Hematopoietic multipotent progenitor cell treated with erythropoietin and hydrocortisone succinate and interleukin-3 and kit ligand, for 17 days (in vitro differentiated cells): Measurements from ENCODE around the gene C17orf58.
"Not testable (repeated sequence)": the region's sequence is repeated elsewhere in the genome, so short reads cannot be mapped to it uniquely, and the experiment has no call there.

Source experiments
- DNase-seq: peaks from one replicate; pipeline ENCODE4 v3.0.0-alpha.2; 2015; ENCODE audit warnings: low spot score

Gene C17orf58

DNA sequence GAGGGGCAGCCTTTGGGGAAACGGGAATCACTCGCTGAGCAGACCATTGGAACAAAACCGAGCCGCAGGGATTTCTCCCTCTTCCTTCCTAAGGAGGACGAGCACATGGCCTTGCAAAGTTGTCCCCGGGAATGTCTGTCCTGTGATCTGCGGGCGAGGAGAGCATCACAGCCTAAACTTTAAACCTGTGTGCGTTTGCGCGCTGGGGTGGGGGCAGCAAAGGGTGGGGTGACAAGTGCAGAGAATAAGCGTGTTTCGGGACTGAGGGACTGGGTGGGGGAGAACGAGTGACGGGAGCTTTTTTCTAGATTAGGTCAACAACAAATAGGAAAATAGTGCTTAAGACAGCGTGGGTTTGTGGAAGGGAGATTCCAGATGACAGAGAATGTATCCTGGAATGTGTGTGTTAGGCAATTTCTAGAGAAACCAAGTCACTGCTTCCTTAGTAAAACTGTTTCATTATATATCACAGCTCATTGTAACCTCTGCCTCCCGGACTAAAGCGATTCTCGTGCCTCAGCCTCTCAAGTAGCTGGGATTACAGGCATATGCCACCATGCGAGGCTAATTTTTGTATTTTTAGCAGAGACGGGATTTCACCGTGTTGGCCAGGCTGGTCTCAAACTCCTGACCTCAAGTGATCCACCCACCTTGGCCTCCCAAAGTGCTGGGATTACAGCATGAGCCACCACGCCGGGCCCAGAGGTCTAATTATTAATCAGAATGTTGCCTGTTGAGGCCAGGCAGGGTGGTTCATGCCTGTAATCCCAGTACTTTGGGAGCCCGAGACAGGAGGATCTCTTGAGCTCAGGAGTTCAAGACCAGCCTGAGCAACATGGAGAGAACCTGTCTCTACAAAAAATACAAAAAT lies at the start of gene C17orf58:
Gene C17orf58, minus strand, starts transcription at position 169 of the 871 bp plus-strand sequence. CDS start 271 bp downstream, outside the sequence.
- DNase-seq = not testable (repeated sequence)

DNA sequence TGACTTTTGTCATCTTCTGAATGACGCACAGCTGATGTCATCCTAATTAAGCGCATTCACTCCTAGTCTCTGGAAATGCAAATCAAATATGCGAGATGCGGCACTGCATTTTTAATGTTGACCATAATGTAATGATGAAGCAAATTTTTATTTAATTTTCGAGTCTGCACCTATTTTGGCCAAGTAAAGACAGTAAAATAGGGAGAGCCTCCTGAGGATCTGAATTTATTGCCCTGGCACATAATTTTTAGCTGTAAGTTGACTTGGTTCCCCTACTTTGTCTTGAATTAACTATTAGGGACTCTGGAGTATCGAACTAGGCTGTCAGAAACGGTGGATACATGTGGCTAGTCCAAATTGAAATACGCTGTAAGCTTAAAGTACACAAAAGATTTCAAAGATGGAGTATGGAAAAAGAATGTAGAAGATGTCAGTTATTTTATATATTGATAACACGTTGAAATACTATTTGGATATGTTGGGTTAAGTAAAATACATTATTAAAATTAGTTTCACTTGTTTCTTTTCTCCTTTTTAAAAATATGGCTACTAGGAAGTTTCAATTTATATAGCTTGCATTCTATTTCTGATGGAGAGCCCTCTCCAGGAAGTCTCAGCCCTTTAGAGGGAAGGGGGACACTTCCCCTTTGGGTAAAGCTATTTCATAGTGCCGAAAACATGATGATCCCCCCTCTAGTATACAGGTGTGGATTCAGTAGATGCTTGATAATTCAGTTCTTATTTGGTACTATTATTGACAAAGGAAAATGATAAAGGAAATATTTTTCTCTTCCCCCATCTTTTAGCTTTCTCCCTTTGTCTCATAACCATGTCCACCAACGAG lies 40.3 kb upstream of the C17orf58 start:
- peak; percentile 69 for DNase-seq

DNA sequence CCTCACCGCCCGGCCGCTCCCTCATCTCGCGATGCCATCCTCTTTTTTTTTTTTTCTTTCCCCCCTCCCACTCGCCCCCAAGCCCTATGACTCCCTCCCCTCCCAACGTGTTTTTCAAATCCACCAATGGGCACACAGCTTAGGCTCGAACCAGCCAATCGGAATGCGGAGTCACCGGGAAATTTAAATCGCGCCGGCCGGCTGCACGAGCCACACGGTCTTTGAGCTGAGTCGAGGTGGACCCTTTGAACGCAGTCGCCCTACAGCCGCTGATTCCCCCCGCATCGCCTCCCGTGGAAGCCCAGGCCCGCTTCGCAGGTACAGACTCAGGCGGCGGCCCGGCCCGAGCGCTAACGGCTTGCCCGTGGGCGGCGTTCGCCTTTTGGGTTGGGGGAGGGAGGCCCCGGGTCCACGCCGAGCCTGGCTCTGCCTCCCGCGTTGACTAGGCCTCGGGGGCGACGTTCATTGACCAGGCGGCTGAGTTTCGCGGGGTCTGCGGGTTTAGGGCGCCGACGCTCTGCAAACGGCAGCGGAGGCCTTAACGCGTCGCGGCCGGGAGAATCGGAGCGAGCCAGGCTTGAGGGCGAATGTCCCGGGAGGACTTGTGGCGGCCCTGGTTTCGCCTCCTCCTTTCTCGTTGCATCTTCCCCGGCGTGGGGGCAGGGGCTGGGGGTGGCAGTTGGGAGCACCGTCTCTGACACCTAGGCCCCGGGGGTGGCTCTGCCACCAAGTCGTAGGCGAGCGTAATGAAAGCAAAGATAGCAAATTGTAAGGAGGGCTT lies 39.4 kb upstream of the C17orf58 start, which contains the start of gene KPNA2:
Gene KPNA2, plus strand, starts transcription at position 213 of the 781 bp plus-strand sequence. CDS start 1,398 bp downstream, outside the sequence.
- peak; percentile 96 for DNase-seq

DNA sequence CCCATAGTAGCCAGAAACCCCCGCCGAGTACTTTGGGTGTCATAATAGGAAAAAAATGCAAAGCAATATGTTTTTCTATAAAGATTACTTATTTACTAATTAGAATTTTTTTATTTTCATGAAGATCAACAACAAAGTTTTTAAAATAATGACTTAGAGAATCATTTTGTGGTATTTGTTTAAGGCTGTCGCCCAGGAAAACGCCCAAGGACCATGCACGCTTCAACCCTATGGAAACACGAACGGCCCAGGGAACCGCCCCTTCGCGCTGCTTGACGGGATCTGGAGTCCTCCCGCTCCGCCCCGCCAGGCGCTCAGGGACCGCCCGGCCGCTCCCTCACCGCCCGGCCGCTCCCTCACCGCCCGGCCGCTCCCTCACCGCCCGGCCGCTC lies 38.9 kb upstream of the C17orf58 start:
- no peak for DNase-seq

DNA sequence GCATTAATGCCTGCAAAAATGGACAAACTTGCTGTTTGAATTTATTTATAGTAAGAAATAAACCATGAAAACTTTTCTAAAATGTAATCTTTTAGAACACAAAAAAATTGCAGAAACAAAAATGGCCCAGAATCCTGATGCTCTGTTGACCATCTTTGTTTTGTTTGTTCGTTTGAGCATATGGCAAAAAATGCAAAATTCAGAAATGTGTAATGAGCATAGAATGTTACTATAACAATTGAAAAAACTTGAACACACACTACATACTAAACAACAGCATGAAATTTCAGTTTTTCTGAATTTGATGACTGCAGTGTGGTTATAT lies 38.1 kb upstream of the C17orf58 start:
- DNase-seq = no peak

DNA sequence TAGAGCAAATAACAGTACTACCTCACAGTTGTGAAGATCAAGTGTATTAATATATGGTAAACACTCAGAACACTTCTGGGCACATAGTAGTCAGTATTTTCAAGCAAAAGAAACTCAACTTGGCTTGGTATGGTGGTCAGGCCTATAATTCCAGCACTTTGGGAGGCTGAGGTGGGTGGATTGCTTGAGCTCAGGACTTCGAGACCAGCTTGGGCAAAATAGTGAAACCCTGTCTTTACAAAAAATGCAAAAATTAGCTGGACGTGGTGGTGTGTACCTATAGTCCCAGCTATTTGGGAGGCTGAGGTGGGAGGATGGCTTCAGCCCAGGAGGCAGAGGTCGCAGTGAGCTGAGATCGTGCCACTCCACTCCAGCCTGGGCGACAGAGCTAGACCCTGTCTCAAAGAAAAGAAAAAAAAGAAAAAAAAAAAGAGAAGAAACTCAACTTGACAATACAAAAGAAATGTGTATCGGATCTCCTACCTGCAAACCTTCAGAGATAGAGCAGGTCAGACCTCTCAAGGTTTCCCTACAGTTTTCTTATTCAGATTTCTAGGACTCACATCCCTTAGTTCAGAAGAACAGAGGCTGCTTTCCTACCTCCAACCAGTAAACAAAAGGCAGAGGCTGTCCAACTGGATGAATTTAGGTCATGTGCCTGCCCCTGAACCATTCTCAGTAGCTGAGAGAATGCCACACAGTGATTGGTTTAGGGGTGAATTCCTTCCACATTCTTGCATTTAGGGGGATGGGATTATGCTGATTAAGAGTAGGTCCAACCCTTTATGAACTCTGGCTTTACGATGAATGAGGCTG lies 37.6 kb upstream of the C17orf58 start:
- DNase-seq = no peak

DNA sequence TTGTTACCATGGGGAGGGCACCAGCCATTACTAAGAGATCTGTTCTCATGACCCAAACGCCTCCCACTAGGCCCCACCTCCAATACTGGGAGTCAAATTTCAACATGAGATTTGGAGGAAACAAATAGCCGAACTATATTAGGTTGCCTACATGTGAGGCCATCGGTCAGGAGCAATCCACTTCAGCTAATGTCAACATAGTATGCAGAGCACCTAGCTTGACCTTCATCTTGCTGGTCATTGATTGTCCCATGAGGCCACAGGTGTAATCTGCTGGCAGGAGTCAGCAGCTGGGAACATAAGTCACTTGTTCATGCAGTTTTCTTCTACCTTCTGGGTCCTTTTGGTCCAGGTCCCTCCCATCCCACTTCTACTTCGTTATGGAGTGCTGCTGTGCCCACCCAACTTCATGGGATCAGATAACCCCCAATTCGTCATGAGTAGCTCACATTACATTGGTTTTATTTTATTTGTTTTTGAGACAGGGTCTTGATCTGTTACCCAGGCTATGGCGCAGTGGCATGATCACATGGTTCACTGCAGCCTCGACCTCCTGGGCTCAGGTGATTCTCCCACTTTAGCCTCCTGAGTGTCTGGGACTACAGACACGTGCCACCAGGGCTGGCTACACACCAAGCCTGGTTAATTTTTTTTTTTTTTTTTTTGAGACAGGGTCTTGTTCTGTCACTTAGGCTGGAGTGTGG lies 33.4 kb upstream of the C17orf58 start:
- DNase-seq = no peak

DNA sequence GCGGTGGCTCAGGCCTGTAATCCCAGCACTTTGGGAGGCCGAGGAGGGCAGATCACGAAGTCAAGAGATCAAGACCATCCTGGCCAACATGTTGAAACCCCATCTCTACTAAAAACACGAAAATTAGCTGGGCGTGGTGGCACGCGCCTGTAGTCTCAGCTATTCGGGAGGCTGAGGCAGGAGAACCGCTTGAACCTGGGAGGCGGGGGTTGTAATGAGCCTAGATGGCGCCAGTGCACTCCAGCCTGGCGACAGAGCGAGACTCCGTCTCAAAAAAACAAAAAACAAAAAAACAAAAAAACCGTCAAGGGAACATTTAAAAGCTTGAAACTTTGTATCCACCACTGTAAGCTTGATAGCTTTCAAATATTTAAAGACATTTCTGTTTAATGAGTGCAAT lies 26.3 kb upstream of the C17orf58 start:
- DNase-seq = not testable (repeated sequence)

DNA sequence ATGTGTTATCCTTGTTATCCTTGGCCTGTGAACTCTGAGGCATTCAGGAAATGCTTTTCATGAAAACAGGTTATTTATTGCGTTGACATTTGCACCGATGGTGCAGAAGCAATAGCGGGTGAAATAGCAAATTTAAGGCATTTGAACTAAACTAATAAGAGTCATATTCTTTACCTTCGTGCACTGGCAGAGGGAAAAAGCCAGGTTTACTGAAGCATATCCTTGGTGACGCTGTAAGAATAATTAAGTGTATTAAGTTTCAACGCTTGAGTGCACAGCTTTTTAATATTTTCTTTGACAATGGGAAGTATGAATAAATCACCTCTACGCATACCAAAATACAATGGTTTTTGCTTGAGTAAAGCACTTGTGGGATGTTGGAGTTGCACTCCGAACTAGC lies 25.7 kb upstream of the C17orf58 start:
- no peak for DNase-seq

DNA sequence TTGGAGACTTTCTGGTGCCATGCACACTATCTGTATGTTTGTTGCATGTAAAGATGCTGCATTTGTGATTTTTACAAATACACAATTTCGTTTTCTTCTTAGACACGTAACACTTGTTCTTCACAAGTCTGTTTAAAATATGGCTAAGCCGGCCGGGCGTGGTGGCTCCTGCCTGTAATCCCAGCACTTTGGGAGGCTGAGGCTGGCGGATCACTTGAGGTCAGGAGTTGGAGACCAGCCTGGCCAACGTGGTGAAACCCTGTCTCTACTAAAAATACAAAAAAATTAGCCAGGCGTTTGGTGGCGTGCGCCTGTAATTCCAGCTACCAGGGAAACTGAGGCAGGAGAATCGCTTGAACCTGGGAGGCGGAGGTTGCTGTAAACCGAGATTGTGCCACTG lies 24.5 kb upstream of the C17orf58 start:
- DNase-seq = not testable (repeated sequence)

DNA sequence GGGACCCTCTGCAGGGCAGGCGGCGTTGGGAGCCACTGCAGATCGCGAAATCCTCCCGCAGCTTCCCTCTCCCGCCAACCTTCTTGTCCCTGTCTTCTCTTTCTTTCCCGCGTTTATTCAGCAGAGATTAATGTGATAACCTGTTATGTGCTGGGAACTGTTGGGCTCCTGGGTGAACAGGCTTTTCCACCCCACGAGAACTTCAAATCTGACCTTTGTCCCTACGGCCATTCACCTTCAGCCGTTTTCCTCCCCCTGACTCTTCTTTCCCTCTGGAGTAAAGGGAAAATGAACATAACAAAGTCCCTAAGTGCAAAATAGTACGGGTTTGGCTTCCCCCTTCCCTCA lies 24.1 kb upstream of the C17orf58 start:
- DNase-seq = no peak

DNA sequence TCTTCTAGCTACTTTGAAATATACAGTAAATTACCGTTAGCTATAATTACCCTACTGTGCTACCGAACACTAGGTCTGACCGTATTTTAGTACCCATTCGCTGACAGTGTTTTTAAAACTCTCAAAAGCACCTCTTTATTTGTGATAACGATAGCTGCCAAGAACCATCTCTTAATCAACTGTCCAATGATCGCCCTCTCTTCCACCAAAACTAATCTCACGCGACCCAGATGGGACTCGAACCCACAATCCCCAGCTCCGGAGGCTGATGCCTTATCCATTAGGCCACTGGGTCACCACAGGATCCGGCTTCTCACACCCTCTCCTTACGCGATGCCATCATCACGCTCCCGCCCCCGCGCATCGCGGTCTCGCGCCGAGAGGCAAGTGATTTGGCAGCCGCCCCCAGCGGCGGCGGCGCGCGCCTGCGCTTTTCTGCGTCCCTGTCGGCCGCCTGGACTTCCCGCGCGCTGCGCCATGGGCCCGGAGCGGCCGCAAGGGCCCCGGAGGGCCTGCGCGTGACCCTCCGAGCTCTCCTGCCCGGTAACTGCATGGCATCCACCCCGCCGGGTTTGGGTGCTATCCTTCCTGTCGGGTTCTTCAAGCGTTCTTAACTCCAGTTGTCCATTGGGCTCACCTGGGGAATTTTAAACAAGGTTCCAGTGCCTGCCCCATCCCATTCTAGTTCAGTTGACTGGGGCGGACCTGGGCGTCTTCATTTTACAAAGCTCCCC lies 23.6 kb upstream of the C17orf58 start:
- peak; percentile 90 for DNase-seq

DNA sequence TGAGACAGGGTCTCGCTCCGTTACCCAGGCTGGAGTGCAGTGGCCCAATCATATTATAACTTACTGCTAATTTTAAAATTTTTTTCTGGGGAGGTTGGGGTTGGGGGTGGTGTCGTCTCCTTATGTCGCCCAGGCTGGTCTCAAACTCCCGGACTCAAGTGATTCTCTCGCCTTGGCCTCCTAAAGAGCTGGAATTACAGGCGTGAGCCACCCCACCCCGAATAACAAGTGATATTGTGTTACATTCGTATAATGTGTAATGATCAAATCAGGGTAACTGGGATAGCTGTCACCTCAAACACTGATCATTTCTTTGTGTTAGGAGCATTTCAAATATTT lies 23.0 kb upstream of the C17orf58 start:
- no peak for DNase-seq

DNA sequence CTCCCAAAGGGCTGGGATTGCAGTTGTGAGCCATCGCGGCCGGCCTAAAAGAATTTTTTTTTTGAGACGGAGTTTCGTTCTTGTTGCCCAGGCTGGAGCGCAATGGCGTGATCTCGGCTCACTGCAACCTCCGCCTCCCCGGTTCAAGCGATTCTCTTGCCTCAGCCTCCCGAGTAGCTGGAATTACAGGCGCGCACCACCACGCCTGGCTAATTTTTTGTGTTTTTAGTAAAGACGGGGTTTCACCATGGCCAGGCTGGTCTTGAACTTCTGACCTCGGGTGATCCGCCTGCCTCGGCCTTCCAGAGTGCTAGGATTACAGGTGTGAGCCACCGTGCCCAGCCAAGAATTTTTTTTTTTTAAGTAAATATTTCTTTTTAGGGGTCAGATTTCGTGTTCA lies 22.2 kb upstream of the C17orf58 start:
- not testable (repeated sequence) for DNase-seq

DNA sequence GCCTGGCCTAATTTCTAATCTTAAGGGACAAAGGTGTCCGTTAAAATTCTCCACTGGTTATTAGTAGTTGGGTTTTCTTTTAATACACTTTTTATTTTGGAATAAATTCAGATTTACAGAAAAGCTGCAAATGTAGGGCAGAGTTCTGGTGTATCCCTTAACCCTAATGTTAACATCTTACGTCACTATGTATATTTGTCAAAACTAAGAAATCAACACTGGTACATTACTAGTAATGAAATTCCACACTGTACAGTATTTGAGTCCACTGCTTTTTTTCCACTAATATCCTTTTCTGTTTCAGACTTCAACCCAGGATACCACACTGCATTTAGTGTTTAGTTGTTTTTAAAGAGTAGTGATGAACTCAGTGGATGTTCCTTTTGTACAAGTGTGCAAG lies 20.6 kb upstream of the C17orf58 start:
- no peak for DNase-seq

DNA sequence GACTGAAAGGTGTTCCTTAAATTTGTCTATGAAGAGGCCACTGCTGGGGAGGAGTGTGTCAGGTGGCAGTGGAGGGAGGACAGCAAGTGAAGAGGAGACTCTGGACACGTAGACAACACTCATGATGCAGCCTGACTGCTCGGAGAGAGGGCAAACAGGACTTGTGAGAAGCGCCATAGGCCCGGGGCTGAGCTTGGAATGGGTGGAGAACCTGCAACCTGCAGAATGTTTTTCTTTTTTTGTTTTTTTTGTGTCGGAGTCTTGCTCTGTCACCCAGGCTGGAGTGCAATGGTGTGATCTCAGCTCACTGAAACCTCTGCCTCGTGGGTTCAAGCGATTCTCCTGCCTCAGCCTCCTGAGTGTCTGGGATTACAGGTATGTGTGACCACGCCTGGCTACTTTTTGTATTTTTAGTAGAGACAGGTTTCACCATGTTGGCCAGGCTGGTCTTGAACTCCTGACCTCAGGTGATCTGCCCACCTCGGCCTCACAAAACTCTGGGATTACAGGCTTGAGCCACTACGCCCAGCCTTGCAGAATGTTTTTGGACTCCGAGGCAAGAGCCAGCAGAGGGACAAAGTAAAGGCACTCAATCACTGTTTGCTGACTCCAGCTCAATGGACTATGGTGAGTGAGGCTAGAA lies 18.9 kb upstream of the C17orf58 start:
- DNase-seq = no peak

DNA sequence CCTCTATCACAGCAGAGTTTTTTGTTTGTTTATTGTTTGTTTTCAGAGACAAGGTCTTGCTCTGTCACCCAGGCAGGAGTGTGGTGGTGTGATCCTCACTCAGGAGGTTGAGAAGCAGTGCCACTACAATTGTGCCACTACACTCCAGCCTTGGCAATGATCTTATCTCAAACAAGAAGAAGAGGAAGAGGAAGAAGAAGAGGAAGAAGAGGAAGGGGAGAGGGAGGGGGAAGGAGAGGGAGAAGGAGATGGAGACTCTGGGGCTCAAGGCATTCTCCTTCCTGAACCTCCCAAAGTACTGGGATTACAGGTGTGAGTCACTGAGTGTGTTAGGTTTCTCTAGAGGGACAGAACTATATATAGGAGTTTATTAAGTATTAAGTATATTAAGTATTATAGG lies 17.1 kb upstream of the C17orf58 start:
- DNase-seq = no peak

DNA sequence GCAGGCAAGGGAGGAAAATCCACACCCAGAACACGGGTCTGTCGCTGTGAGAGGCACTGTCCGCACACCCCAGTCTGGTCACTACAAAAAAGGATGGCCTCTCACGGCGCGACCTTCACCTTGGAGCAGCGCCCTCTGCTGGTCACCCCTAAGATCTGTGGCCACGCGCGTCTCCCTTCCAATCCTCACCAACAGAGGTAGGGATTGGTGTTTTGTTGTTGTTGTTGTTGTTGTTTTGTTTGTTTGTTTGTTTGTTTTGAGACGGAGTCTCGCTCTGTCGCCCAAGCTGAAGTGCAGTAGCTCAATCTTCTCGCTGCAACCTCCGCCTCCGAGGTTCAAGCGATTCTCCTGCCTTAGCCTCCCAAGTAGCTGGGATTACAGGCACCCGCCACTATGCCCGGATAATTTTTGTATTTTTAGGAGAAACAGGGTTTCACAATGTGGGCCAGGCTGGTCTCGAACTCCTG lies 15.0 kb upstream of the C17orf58 start:
- peak; percentile 79 for DNase-seq

DNA sequence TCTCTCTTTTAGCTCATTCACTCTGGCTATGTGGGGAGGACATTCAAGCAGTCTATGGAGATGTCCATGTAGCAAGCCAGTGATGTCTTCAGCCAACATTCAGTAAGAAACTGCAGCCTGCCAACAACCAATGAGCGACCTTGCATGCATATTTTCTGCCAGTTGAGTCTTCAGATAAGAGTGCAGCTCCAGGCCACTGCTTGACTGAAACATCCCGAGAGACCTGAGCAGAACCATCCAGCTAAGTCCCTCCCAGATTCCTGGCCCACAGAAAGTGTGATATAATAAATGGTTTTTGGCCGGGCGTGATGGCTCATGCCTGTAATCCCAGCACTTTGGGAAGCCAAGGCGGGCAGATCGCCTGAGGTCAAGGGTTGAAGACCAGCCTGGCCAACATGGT lies 10.5 kb upstream of the C17orf58 start:
- no peak for DNase-seq

DNA sequence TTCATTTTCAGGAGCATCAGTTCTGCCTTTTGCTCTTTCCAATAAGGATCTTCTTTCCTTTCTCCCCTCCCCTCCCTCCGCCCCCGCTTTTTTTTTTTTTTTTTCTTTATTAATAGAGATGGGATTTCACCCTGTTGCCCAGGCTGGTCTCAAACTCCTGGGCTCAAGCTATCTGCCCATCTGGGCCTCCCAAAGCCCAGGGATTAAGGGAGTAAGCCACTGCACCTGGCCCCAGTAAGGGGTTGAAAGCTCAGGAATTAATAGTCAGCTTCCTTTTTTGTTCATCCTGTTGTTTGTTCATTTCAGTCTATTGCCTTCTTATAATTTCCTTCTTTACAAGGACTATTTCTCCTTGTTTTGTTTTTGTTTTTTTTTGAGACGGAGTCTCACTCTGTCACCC lies 7.9 kb upstream of the C17orf58 start:
- DNase-seq = no peak
